GM19397 (cell line): Measurements from ENCODE around the gene KHDRBS2.

Experiments
- ATAC-seq: cut with Tn5 transposase; IDR thresholded peaks from one replicate; pipeline ENCODE4 v1.9.1; 2021; ENCODE audit warnings: mild to moderate bottlenecking, moderate library complexity; ENCODE audit not compliant: unreplicated experiment

KHDRBS2 gene

GRCh38 chr6:62192593-62192992 is 93.4 kb downstream of the KHDRBS2 start:
- no peak for ATAC-seq

GRCh38 chr6:62175195-62175594 is 110.8 kb downstream of the KHDRBS2 start:
- no peak for ATAC-seq

- ATAC-seq: no peak
Observed at GRCh38 chr6:62174548-62174947, 111.5 kb downstream of the KHDRBS2 start.

GRCh38 chr6:62167736-62168135 is 118.3 kb downstream of the KHDRBS2 start:
- ATAC-seq: no peak

- no peak for ATAC-seq
Observed at GRCh38 chr6:62162858-62163257, 123.2 kb downstream of the KHDRBS2 start.

GRCh38 chr6:62152796-62153195 is 133.2 kb downstream of the KHDRBS2 start:
- ATAC-seq: no peak

GRCh38 chr6:62150048-62150663 is 135.9 kb downstream of the KHDRBS2 start:
- ATAC-seq: peak; percentile 75

GRCh38 chr6:62146954-62147853 is 138.8 kb downstream of the KHDRBS2 start:
- ATAC-seq: no peak

GRCh38 chr6:62129127-62129526 is 156.9 kb downstream of the KHDRBS2 start:
- ATAC-seq: no peak

- no peak for ATAC-seq
Observed at GRCh38 chr6:62119401-62119800, 166.6 kb downstream of the KHDRBS2 start.

GRCh38 chr6:62103186-62103859 is 182.7 kb downstream of the KHDRBS2 start:
- ATAC-seq: no peak

GRCh38 chr6:62102387-62102786 is 183.6 kb downstream of the KHDRBS2 start:
- ATAC-seq: no peak

GRCh38 chr6:62090442-62091229 is 195.4 kb downstream of the KHDRBS2 start:
- ATAC-seq: no peak

GRCh38 chr6:62089781-62090180 is 196.2 kb downstream of the KHDRBS2 start:
- ATAC-seq: no peak

GRCh38 chr6:62086047-62086446 is 200.0 kb downstream of the KHDRBS2 start:
- no peak for ATAC-seq

- ATAC-seq: no peak
Observed at GRCh38 chr6:62075869-62076268, 210.2 kb downstream of the KHDRBS2 start.

GRCh38 chr6:62059901-62060300 is 226.1 kb downstream of the KHDRBS2 start:
- ATAC-seq: no peak

- no peak for ATAC-seq
Observed at GRCh38 chr6:62057300-62057699, 228.7 kb downstream of the KHDRBS2 start.

- ATAC-seq: no peak
Observed at GRCh38 chr6:62045502-62045901, 240.5 kb downstream of the KHDRBS2 start.

GRCh38 chr6:62043084-62043483 is 242.9 kb downstream of the KHDRBS2 start:
- ATAC-seq: no peak

GRCh38 chr6:62042429-62042828 is 243.6 kb downstream of the KHDRBS2 start:
- ATAC-seq: no peak
